Muscle layer of duodenum (tissue), 2 donors: ENCODE data around the gene USH1C.

Experiments used
- H3K27ac ChIP-seq: one replicate; pipeline ENCODE4 v1.7.0; 2013; ENCODE audit warnings: mild to moderate bottlenecking, low read length
- H3K27me3 ChIP-seq: one replicate; pipeline ENCODE4 v1.7.0; 2013; ENCODE audit warnings: low read depth, mild to moderate bottlenecking, control low read depth, low read length
- H3K36me3 ChIP-seq, 2 donors: one replicate each; pipeline ENCODE4 v1.7.0; 2013; ENCODE audit warnings: low read length in 2 of 2, control low read depth in 1 of 2, mild to moderate bottlenecking in 1 of 2; ENCODE audit not compliant: insufficient read depth in 2 of 2, control insufficient read depth in 1 of 2
- H3K4me1 ChIP-seq, 2 donors: one replicate each; pipeline ENCODE4 v1.7.0; 2013; ENCODE audit warnings: low read length in 2 of 2, mild to moderate bottlenecking in 2 of 2, control low read depth in 1 of 2, moderate library complexity in 1 of 2; ENCODE audit not compliant: insufficient read depth in 2 of 2, control insufficient read depth in 1 of 2
- H3K4me3 ChIP-seq, 2 donors: one replicate each; pipeline ENCODE4 v1.7.0; 2013; ENCODE audit warnings: low read length in 2 of 2, low read depth in 1 of 2, mild to moderate bottlenecking in 1 of 2
- H3K9me3 ChIP-seq, 2 donors: one replicate each; pipeline ENCODE4 v1.7.0; 2013; ENCODE audit warnings: low read length in 2 of 2, control low read depth in 1 of 2, mild to moderate bottlenecking in 1 of 2; ENCODE audit not compliant: control insufficient read depth in 1 of 2
- donor health status: healthy.

USH1C gene

DNA sequence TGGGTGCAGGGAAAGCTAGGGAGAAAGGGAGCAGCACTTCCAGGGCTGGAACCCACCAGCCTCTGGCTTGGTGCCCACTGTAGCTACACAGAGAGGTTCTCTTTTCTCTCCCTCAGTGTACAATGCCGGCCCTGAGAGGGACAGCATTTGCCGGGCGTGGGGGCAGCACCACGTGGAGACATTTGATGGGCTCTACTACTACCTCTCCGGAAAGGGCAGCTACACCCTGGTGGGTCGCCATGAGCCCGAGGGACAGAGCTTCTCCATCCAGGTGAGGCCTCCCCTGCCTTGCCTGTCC, 9.0 kb upstream of the USH1C start:
- peaks cover 3% of the 10 kb centered on the region for H3K27me3 ChIP-seq

GRCh38 chr11:17552392-17553248, 8.4 kb upstream of the USH1C start:
- Histone ChIP-seq H3K27ac (no peak overlapping the region), H3K9me3 (no peaks in the 10 kb centered on the region), H3K4me3 (no peak overlapping the region)

More for the DNA sequence above, 9.0 kb upstream of the USH1C start:
- Histone ChIP-seq H3K9me3 (no peaks in the 10 kb centered on the region), H3K4me1 (no peaks in the 10 kb centered on the region), H3K4me3 (no peak overlapping the region), H3K27ac (no peak overlapping the region), H3K36me3 (no peaks in the 10 kb centered on the region)

DNA sequence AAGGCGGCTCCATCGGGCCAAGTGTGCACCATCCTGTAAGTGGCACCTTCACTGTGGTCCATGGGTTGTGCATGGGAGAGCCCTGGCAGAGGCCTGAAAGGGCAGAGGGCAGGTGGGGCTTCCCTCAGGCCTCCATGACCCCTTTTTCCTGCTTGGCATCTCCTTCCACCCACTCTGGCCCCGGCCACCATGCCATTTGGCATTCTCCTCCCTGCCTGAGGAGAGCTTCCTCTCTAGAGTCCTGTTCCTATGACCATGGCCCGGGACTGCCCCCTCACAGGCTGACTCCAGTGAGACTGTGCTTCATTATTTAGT, 7.8 kb upstream of the USH1C start:
- Histone ChIP-seq H3K27me3 (peaks cover 7% of the 10 kb centered on the region), H3K9me3 (no peaks in the 10 kb centered on the region), H3K27ac (no peak overlapping the region)

More at GRCh38 chr11:17552392-17553248, 8.4 kb upstream of the USH1C start:
- H3K27me3 ChIP-seq = peaks cover 3% of the 10 kb centered on the region
- no peaks in the 10 kb centered on the region for H3K4me1 ChIP-seq
- H3K36me3 ChIP-seq = no peaks in the 10 kb centered on the region

GRCh38 chr11:17551347-17552040, 7.3 kb upstream of the USH1C start:
- H3K36me3 ChIP-seq = no peaks in the 10 kb centered on the region
- H3K4me1 ChIP-seq = no peaks in the 10 kb centered on the region

More for the DNA sequence above, 7.8 kb upstream of the USH1C start:
- no peaks in the 10 kb centered on the region for H3K36me3 ChIP-seq
- H3K4me3 ChIP-seq = no peak overlapping the region
- H3K4me1 ChIP-seq = no peaks in the 10 kb centered on the region

GRCh38 chr11:17550450-17551346, 6.5 kb upstream of the USH1C start:
- no peaks in the 10 kb centered on the region for H3K4me1 ChIP-seq
- H3K36me3 ChIP-seq = no peaks in the 10 kb centered on the region
- no peak overlapping the region for H3K27ac ChIP-seq
- H3K27me3 ChIP-seq = peaks cover 9% of the 10 kb centered on the region
- H3K4me3 ChIP-seq = no peak overlapping the region
- no peaks in the 10 kb centered on the region for H3K9me3 ChIP-seq

More at GRCh38 chr11:17551347-17552040, 7.3 kb upstream of the USH1C start:
- no peaks in the 10 kb centered on the region for H3K9me3 ChIP-seq
- H3K4me3 ChIP-seq = no peak overlapping the region
- H3K27me3 ChIP-seq = peaks cover 9% of the 10 kb centered on the region
- H3K27ac ChIP-seq = no peak overlapping the region

DNA sequence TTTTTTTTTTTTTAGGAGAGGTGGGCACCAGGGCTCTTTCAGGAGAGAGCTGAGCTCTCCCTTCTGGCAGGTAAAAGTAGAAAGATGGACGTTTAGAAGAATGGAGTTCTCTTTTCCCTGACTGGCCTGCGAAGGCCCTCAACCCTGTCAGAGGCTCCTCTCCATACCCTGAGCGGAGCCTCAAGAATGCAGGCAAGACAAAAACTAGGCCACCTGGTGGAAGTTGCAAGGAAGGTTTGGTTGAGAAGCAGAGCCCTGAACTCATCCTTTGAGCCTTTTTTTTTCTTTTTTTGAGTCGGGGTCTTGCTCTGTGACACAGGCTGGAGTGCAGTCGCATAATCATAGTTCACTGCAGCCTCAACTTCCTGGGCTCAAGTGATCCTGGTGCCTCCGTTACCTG, 4.2 kb upstream of the USH1C start:
- peaks cover 6% of the 10 kb centered on the region for H3K27me3 ChIP-seq

DNA sequence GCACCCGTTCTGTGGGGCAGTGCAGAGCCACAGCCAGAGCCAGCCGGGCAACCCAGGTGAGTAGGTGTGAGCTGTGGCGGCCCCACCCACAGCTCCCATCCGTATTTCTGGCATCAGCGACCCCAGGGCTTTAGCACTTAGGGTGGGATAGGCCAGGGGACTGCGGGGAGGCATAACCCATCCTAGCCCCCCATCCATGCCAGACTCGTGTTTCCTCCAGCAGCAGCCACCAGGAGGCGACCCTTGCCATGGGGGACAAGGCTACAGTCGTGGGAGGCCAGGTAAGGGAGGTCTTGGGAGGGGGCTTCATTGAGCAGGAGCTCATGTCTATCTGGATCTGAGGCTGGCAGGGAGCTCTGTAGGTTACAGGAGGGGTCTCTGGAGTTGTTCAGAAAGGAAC, 3.7 kb upstream of the USH1C start:
- Histone ChIP-seq H3K4me1 (peaks cover 0 to 7% of the 10 kb centered on the region in 2 donors), H3K36me3 (no peaks in the 10 kb centered on the region), H3K9me3 (no peaks in the 10 kb centered on the region), H3K27ac (no peak overlapping the region), H3K27me3 (peaks cover 6% of the 10 kb centered on the region), H3K4me3 (no peak overlapping the region)

More for the DNA sequence above, 4.2 kb upstream of the USH1C start:
- Histone ChIP-seq H3K4me1 (peaks cover 0 to 7% of the 10 kb centered on the region in 2 donors), H3K27ac (no peak overlapping the region), H3K9me3 (no peaks in the 10 kb centered on the region), H3K36me3 (no peaks in the 10 kb centered on the region), H3K4me3 (no peak overlapping the region)

- H3K27me3 ChIP-seq = peaks cover 6% of the 10 kb centered on the region
- no peak within 1 kb of the TSS for H3K4me3 ChIP-seq
- no peaks in the 10 kb centered on the region for H3K9me3 ChIP-seq
These were observed 2.9 kb upstream of the USH1C start, which contains the start of gene OTOG for GRCh38 chr11:17547051-17547577. OTOG (plus strand) TSS chr11:17547259; CDS start chr11:17547373, 114 bp downstream.

DNA sequence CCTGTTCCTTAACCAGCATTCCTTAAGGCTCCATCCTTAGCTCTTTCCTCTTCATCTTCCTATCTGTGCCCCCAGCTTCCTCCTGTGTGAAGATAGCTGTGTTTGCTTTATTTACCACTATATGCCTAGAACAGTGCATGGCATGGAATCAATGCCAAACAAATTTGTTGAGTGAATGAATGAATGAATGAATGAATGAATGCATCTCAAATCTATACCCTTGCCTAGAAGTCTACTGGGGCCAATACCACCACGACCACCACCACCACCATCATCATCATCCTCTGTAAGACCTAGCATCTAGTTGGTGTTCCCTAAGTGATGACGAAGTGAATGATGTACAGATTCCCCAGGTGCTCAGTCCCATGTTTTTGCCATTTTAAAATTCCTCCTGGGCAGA, 2.0 kb upstream of the USH1C start:
- Histone ChIP-seq H3K9me3 (no peaks in the 10 kb centered on the region), H3K36me3 (no peaks in the 10 kb centered on the region), H3K4me3 (no peak overlapping the region), H3K27me3 (peaks cover 6% of the 10 kb centered on the region), H3K27ac (no peak overlapping the region), H3K4me1 (peaks cover under 1 to 7% of the 10 kb centered on the region in 2 donors)

More at GRCh38 chr11:17547051-17547577, 2.9 kb upstream of the USH1C start, which contains the start of gene OTOG:
- H3K27ac ChIP-seq = no peak within 1 kb of the TSS
- H3K36me3 ChIP-seq = no peaks in the 10 kb centered on the region
- H3K4me1 ChIP-seq = peaks cover 0 to 7% of the 10 kb centered on the region in 2 donors

- H3K4me3 ChIP-seq = peak overlapping the region; percentile 48 to 68
- no peaks in the 10 kb centered on the region for H3K9me3 ChIP-seq
- H3K4me1 ChIP-seq = peaks cover 3 to 7% of the 10 kb centered on the region in 2 donors
- H3K36me3 ChIP-seq = no peaks in the 10 kb centered on the region
- peak overlapping the region; percentile 79 for H3K27ac ChIP-seq
- H3K27me3 ChIP-seq = peaks cover 6% of the 10 kb centered on the region
These were observed 539 bp downstream of the USH1C start for GRCh38 chr11:17543574-17544180.
